Colonic mucosa (tissue), 4 donors: ENCODE data around the gene SMAD3. TPM values are rescaled to one million over a fixed set of nuclear protein-coding genes. Genes with fewer than 3 reads are reported as not detected.

Source experiments
- DNase-seq: peaks from one replicate; pipeline ENCODE4 v3.0.0-alpha.2; 2020
- H3K27ac ChIP-seq: fragments of 200-600 bp; one replicate; pipeline ENCODE4 v1.8.0; 2021
- H3K27me3 ChIP-seq: fragments of 200-600 bp; one replicate; pipeline ENCODE4 v1.8.0; 2021
- H3K36me3 ChIP-seq: fragments of 200-600 bp; one replicate; pipeline ENCODE4 v1.8.0; 2021
- H3K4me1 ChIP-seq: fragments of 200-600 bp; one replicate; pipeline ENCODE4 v1.8.0; 2021; ENCODE audit warnings: mild to moderate bottlenecking
- H3K4me3 ChIP-seq: fragments of 200-600 bp; one replicate; pipeline ENCODE4 v1.8.0; 2021
- H3K9ac ChIP-seq, 2 donors: one replicate each; pipeline ENCODE4 v1.7.0; 2013; ENCODE audit warnings: control low read depth in 2 of 2, low read depth in 2 of 2, low read length in 2 of 2
- H3K9me3 ChIP-seq: fragments of 200-600 bp; one replicate; pipeline ENCODE4 v1.8.0; 2021
- intact Hi-C: fragments of 100-400 bp; cut with DNase I; formaldehyde crosslinking; loops from one replicate; pipeline ENCODE4 v1.14.1; 2022
- total RNA-seq, 2 donors: library from RNA; stranded (reverse); fragmentation: NEBNext Ultra II Directional in 1 of 2; extraction: Animal tissue kit (Norgen Biotek cat#: 25700) in 1 of 2; gene quantifications; one replicate each; pipeline ENCODE4 v1.2.1, GENCODE V29; 2021
- TF ChIP-seq, protein P1 (sequence below): fragments of 200-600 bp; IDR thresholded peaks from one replicate; pipeline ENCODE4 v1.8.0; 2022; ENCODE audit warnings: antibody characterized with exemption, mild to moderate bottlenecking
- donor health status: healthy.
- donor health status: DM: no; HTN: no; CAD: no.
- donor health status: DM: no; HTN: no; CAD: no.

Gene SMAD3
- total RNA-seq, 2 donors from 2014 or later: 38.6 to 62.1 TPM

DNA sequence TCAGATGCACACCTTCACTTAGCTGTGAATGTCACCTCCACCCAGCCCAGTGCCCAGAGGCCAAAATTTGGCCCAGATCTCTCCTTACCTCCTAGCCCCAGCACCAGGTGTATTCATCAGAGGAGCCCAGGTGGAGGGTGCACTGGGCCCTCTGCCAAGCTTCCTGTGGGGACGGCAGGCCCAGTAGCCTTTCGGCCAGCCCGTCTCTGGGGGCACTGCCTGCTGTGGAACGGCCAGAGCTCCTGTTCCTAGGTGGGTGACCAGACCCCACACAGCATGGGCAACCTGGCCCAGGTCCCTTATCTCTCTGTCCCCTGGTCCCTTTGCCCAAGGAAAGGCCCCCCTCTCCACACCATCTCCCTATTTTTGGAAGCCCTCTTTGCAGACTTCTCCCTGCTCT is 121.3 kb downstream of the SMAD3 start:
- Histone ChIP-seq H3K27ac (no peak overlapping the region), H3K9me3 (no peaks in the 10 kb centered on the region), H3K36me3 (peaks cover 8% of the 10 kb centered on the region), H3K4me3 (no peak overlapping the region), H3K4me1 (no peaks in the 10 kb centered on the region), H3K9ac (no peak overlapping the region), H3K27me3 (no peaks in the 10 kb centered on the region)
- intact Hi-C loops: no loop called here
- TF ChIP-seq, protein P1, sequence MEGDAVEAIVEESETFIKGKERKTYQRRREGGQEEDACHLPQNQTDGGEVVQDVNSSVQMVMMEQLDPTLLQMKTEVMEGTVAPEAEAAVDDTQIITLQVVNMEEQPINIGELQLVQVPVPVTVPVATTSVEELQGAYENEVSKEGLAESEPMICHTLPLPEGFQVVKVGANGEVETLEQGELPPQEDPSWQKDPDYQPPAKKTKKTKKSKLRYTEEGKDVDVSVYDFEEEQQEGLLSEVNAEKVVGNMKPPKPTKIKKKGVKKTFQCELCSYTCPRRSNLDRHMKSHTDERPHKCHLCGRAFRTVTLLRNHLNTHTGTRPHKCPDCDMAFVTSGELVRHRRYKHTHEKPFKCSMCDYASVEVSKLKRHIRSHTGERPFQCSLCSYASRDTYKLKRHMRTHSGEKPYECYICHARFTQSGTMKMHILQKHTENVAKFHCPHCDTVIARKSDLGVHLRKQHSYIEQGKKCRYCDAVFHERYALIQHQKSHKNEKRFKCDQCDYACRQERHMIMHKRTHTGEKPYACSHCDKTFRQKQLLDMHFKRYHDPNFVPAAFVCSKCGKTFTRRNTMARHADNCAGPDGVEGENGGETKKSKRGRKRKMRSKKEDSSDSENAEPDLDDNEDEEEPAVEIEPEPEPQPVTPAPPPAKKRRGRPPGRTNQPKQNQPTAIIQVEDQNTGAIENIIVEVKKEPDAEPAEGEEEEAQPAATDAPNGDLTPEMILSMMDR: no peak
- DNase-seq: no peak

DNA sequence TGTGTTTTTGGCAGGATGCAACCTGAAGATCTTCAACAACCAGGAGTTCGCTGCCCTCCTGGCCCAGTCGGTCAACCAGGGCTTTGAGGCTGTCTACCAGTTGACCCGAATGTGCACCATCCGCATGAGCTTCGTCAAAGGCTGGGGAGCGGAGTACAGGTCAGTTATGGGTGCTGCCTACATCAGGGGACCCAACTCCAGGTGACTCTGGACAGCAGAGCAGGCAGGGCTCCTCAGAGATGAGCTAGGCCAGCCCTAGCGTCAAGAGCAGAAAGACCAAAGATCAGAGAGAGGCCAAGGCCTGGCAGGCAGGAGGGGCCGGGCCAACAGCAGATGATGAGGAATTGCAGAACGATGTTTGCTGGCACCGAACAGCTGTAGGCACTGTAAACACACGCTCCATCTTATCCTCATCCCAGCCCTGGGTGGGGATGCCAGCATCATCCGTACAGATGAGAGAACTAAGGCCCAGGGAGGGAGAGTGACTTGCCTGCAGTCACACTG is 122.0 kb downstream of the SMAD3 start:
- Histone ChIP-seq H3K27ac (no peak overlapping the region), H3K4me3 (no peak overlapping the region), H3K9me3 (no peaks in the 10 kb centered on the region), H3K9ac (no peak overlapping the region), H3K36me3 (peaks cover 8% of the 10 kb centered on the region), H3K27me3 (no peaks in the 10 kb centered on the region), H3K4me1 (no peaks in the 10 kb centered on the region)
- no peak for DNase-seq
- TF ChIP-seq, protein P1: no peak
- intact Hi-C loops: no loop called here

DNA sequence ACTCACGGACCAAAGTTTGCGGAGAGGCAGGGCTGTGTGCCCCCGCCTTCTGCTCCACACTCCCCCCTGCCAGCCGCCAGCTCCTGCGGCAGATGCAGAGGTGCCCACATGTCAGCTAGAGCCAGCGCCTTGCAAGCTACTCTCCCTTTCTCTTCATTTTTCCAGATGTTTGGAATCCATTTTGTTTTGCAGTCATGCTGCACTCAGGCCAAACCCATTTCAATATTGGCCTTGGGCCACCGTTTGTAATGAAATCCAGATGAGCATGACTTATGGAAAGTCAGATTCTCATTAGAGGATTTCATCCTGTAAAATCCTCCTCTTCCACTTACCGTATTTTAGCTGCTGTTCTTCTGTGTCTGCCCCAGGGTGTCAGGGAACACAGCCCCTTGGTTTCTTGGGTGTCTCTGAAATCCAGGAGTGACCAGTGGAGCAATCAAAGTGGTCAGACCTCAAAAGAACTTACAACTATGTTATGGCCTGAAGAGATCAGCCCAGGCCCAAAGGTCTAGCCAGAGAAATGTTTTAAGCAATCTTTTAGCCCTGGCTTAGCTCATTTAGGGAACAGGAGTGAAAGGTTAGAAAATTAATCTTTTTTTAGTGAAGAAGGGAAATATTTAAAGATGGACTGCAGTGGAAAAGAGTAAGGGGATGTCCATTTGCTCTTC is 123.3 kb downstream of the SMAD3 start:
- H3K36me3 ChIP-seq: peaks cover 8% of the 10 kb centered on the region
- DNase-seq: no peak
- no peaks in the 10 kb centered on the region for H3K9me3 ChIP-seq
- no peaks in the 10 kb centered on the region for H3K27me3 ChIP-seq
- H3K4me1 ChIP-seq: no peaks in the 10 kb centered on the region
- intact Hi-C loops: no loop called here
- H3K9ac ChIP-seq: no peak overlapping the region
- TF ChIP-seq, protein P1: no peak
- no peak overlapping the region for H3K4me3 ChIP-seq
- H3K27ac ChIP-seq: peak overlapping the region; percentile 48

DNA sequence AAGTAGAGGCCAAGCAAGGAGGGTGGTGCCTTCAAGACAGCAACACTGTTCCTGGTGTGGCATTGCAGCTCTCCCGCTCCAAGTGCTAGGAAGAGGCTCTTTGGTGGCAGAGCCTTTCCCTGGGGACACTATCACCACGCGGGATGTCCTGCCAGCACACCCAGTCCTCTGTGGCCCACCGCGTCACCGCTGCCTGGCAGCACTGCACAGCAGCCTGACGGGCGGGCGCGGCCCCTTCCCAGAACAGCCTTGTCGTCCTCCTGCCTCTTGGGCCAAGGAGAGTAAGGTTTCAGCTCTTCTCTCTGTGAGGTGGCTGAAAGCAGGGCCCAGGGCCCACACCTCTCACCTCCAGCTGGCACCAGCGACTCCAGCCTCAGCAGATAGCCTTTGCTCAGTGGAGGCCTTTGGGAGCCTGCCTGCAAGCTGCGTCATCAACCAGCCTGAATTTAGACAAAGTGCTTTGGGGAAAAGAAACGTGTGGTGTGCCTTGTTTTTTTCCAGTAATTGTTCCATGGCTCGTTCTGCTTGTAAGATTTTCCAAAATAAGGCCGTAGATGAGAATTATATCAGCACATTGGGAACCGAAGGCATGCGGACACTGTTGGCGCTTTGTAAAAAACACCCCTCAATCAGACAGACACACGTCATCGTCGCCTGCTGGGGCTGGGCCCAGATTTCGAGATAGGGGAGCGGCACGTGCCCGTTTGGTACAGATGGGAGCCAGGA is 124.1 kb downstream of the SMAD3 start:
- Histone ChIP-seq H3K27me3 (no peaks in the 10 kb centered on the region), H3K9ac (no peak overlapping the region), H3K27ac (peak overlapping the region; percentile 48), H3K4me1 (no peaks in the 10 kb centered on the region), H3K4me3 (no peak overlapping the region), H3K9me3 (no peaks in the 10 kb centered on the region), H3K36me3 (peaks cover 6% of the 10 kb centered on the region)
- TF ChIP-seq, protein P1: no peak
- DNase-seq: no peak
- intact Hi-C loops: no loop called here

- no peak overlapping the region for H3K9ac ChIP-seq
- H3K9me3 ChIP-seq: no peaks in the 10 kb centered on the region
- no peaks in the 10 kb centered on the region for H3K36me3 ChIP-seq
- H3K27me3 ChIP-seq: no peaks in the 10 kb centered on the region
- DNase-seq: no peak
- H3K4me1 ChIP-seq: no peaks in the 10 kb centered on the region
- no peak overlapping the region for H3K27ac ChIP-seq
- intact Hi-C loops: no loop called here
- TF ChIP-seq, protein P1: no peak
- no peak overlapping the region for H3K4me3 ChIP-seq
Observed at GRCh38 chr15:67190326-67190725, 124.9 kb downstream of the SMAD3 start.
